ENCODE measurements around the gene ZNF471.

ZNF471 gene

DNA sequence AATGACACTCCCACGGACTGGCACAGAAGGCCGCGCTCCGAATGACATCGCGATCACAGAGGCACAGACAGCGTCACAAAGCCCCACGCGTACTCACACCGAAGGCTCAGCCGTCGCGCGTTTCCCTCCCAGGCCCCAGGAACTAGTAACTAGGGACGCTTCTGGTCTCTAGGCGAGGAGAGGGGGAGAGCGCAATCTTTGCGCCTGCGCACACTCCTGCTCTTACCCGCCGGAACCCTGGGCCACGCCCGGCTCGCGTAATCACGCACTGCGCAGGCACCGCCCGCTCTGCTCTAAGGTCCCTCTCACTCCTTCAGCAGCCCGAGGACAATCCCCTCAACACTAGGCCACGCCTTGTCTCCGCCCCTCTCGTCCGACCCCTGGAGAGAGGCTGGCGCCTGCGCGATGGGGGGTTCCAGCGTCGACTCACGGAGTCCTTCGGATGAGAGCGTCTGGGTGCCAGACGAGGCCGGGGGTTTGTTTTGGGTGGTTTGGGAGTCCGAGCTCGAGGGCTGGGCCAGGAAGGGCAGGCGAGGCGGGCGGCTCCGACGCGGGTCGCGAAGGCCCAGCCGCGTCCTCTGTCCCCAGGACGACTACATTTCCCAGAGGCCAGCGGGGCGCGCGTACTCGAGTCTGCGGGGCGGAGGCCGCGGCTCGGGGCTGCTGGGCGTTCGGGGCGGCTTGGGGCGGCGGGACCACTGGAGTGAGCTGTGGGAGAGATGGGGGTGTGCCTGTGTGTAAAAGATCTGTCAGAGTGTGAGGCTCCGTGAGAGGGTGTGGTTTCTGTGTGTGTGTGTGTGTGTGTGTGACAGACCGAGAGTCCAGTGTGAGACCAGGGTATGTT lies at the start of gene ZNF471:
ZNF471 (plus strand) TSS at position 410 of the 844 bp plus-strand sequence. CDS start 3,717 bp downstream, outside the sequence.
- TF ChIP-seq, protein P1, sequence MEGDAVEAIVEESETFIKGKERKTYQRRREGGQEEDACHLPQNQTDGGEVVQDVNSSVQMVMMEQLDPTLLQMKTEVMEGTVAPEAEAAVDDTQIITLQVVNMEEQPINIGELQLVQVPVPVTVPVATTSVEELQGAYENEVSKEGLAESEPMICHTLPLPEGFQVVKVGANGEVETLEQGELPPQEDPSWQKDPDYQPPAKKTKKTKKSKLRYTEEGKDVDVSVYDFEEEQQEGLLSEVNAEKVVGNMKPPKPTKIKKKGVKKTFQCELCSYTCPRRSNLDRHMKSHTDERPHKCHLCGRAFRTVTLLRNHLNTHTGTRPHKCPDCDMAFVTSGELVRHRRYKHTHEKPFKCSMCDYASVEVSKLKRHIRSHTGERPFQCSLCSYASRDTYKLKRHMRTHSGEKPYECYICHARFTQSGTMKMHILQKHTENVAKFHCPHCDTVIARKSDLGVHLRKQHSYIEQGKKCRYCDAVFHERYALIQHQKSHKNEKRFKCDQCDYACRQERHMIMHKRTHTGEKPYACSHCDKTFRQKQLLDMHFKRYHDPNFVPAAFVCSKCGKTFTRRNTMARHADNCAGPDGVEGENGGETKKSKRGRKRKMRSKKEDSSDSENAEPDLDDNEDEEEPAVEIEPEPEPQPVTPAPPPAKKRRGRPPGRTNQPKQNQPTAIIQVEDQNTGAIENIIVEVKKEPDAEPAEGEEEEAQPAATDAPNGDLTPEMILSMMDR (IDR thresholded peaks at IDR 0.05): no peak
- no peak for TF ChIP-seq ZFX (IDR thresholded peaks at IDR 0.05; ENCODE audit: borderline replicate concordance)
- H3K27ac ChIP-seq: peak within 1 kb of the TSS; percentile 91

DNA sequence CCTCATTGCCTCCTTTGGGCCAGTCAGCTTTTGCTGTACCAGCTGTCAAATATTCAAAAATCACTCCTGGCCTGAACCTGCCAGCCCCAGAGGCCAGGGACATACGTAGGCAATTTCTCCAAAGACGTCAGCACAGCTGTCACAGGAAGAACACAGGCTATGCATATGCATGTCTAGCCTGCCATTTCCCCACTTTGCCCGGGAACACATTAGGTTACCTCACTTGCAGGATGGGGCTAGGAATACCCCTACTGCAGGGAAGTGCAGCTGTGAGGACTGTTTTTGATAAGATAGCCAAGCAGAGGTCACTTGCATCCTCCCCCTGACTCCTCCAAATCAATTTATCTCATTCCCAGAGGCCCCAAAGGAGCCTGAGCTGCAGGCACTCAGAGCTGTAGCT lies 33.3 kb upstream of the ZNF471 start:
- TF ChIP-seq, protein P1 (IDR thresholded peaks at IDR 0.05): no peak
- no peak for TF ChIP-seq ZFX (IDR thresholded peaks at IDR 0.05; ENCODE audit: borderline replicate concordance)
- no peak overlapping the region for H3K27ac ChIP-seq

DNA sequence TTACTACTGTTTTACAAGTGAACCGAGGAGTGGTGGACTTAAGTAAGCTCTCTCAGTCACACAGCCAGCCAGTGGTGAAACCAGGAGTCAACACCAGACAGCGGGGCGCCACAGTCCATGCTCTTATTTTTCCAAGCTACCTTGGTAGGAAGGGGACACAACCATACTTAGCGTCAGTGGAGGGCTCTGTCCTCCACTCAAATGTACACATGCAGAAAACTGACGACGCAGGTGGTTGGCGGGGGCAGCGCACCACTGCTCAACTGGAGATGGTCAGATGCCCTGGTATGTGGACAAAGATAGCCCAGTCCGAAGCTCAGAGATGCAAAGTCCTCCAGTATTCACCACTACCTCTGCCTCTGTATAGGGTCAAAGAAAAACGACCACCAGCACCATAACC lies 31.6 kb upstream of the ZNF471 start:
- TF ChIP-seq, protein P1 (IDR thresholded peaks at IDR 0.05): no peak
- TF ChIP-seq ZFX (IDR thresholded peaks at IDR 0.05; ENCODE audit: borderline replicate concordance): no peak
- no peak overlapping the region for H3K27ac ChIP-seq

DNA sequence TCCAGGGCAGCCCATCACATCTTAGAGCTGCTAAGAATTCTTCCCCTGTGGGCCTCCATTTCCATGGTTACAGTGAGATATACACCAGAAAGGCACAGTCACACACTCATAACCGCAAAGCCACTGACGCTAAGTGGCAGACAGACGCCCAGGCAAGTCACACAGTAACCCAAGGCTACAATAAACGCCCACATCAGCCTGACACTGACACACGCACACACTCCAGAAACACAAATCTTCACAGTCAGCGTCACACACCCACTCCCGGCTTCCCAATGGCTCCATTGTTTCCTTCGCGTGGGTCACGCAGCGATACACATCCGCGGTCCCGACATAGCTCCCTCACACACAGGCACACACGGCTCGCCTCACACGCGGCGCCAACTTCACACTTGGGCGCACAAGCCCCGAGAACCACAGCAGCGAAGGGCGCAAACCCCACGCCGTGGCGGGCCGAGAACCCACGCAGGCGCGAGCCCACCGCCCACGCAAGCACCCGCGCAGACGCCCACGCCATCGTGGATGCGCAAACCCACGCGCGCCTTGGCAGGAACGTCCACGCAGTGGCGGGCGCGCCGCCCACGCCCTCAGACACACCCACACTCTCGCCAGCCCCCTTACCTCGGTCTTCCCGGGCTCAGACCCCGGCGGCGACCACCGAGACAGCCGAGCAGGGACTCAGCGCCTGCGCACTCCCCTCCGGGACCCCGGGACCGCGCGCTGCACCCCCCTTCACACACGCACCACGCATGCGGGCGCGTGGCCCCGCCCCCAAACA lies 30.8 kb upstream of the ZNF471 start, which contains the start of gene ZNF667:
ZNF667 (minus strand) TSS at position 695 of the 778 bp plus-strand sequence. CDS start 14,975 bp downstream, outside the sequence.
- H3K27ac ChIP-seq: peak within 1 kb of the TSS; percentile 82
- no peak for TF ChIP-seq ZFX (IDR thresholded peaks at IDR 0.05; ENCODE audit: borderline replicate concordance)
- TF ChIP-seq, protein P1 (IDR thresholded peaks at IDR 0.05): no peak

DNA sequence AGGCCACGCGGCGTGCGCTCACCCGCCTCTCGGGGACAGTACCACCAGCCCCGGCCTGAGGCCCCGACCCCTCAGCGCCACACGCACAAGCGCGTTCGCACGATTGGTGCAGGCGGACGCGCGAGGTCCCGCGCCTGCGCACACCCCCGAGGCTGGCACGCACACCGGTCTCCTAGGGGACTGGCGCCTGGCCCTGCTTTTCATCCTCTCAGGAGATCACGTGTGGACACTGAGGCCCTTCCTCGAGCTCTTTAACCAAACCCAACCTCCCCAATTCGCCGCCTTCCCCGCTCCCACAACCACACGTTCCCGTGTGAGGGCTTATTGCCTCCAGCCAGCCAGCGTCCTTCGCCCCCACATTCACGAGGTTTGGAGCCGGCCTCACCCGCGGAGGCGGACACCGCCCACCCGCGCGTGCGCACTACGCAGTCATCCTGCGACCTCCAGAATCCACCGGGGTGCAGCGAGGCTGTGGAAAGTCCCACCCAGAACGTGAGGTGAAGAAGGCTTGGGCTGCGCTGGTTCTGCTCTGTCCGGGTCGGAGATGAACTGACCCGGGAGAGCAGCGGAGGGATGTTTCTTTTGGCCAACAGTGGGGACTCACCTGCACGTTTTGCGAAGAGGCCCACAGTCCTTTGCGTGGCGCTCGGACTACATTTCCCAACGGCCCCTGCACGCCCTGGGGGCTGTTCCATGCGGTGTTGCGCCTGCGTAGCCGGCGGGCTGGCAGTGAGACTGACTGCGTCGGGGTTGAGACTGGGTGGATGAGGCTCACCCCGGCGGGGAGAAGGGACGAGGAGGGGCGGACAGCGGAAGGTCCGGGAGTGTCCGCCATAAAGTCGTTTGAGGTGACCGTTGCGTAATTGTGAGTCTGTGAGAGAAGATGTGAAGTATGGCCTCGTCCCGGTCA lies 30.0 kb upstream of the ZNF471 start:
- peak overlapping the region; percentile 82 for H3K27ac ChIP-seq
- TF ChIP-seq, protein P1 (IDR thresholded peaks at IDR 0.05): no peak
- no peak for TF ChIP-seq ZFX (IDR thresholded peaks at IDR 0.05; ENCODE audit: borderline replicate concordance)

DNA sequence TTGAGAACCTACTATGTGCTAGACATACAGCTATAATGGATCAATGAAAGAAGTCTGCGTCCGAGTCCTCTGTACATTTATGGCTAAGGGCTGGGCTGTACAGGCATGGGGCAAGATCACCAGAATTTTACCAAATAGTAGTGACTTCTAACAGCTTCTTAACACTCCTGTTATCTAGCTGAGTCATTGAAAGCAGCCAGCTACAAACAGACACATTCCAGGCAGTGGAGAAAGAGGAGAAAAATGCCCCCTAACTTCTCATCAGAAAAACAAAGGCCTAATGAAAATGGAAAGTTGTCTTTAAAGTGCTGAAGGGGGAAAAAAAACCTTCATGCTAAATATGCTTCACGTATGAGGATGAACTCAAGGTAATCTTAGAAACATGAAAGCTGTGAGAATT lies 16.3 kb upstream of the ZNF471 start:
- no peak overlapping the region for H3K27ac ChIP-seq
- TF ChIP-seq ZFX (IDR thresholded peaks at IDR 0.05; ENCODE audit: borderline replicate concordance): no peak
- TF ChIP-seq, protein P1 (IDR thresholded peaks at IDR 0.05): no peak
